Measurements from ENCODE around the gene CHAT. TPM values are rescaled to one million over a fixed set of nuclear protein-coding genes. Genes with fewer than 3 reads are reported as not detected.

CHAT gene
- total RNA-seq, 2 donors from 2014 or later: 0.40 TPM; not detected in 1

- Histone ChIP-seq H3K4me3 (no peak overlapping the region), H3K27ac (no peak overlapping the region), H3K4me1 (replicated peaks) (no peaks in the 10 kb centered on the region), H3K36me3 (no peaks in the 10 kb centered on the region), H3K27me3 (replicated peaks; ENCODE audit: insufficient read depth) (peaks cover 59% of the 10 kb centered on the region), H3K9me3 (no peaks in the 10 kb centered on the region)
- intact Hi-C loops (cut with DNase I): no loop called here
- DNase-seq (ENCODE audit: low spot score): no peak
- no peak for TF ChIP-seq POLR2AphosphoS5 (IDR thresholded peaks at IDR 0.05)
- TF ChIP-seq CTCF (IDR thresholded peaks at IDR 0.05): no peak
- no peak for TF ChIP-seq POLR2A (IDR thresholded peaks at IDR 0.05)
- WGBS: 7% methylated on average over 36 of the region's 49 CpGs
Measured at GRCh38 chr10:49614242-49615198, 683 bp downstream of the CHAT start.

GRCh38 chr10:49615213-49615612, 1.4 kb downstream of the CHAT start:
- DNase-seq (ENCODE audit: low spot score): no peak
- no peaks in the 10 kb centered on the region for H3K36me3 ChIP-seq
- peaks cover 52% of the 10 kb centered on the region for H3K27me3 ChIP-seq (replicated peaks; ENCODE audit: insufficient read depth)
- H3K9me3 ChIP-seq: no peaks in the 10 kb centered on the region
- TF ChIP-seq CTCF (IDR thresholded peaks at IDR 0.05) (no peak), POLR2AphosphoS5 (IDR thresholded peaks at IDR 0.05) (no peak), POLR2A (IDR thresholded peaks at IDR 0.05) (no peak)
- intact Hi-C loops (cut with DNase I): no loop called here
- WGBS: 62% methylated on average over 5 of the region's 5 CpGs
- H3K27ac ChIP-seq: no peak overlapping the region
- H3K4me3 ChIP-seq: no peak overlapping the region
- H3K4me1 ChIP-seq (replicated peaks): no peaks in the 10 kb centered on the region

- Histone ChIP-seq H3K27ac (no peak overlapping the region), H3K9me3 (no peaks in the 10 kb centered on the region), H3K36me3 (no peaks in the 10 kb centered on the region), H3K4me3 (no peak overlapping the region), H3K27me3 (replicated peaks; ENCODE audit: insufficient read depth) (peaks cover 47% of the 10 kb centered on the region), H3K4me1 (replicated peaks) (no peaks in the 10 kb centered on the region)
- WGBS: 67% methylated on average over 5 of the region's 5 CpGs
- no peak for DNase-seq (ENCODE audit: low spot score)
- intact Hi-C loops (cut with DNase I): no loop called here
- TF ChIP-seq CTCF (IDR thresholded peaks at IDR 0.05) (no peak), POLR2AphosphoS5 (IDR thresholded peaks at IDR 0.05) (no peak), POLR2A (IDR thresholded peaks at IDR 0.05) (no peak)
Measured at GRCh38 chr10:49615721-49616120, 1.9 kb downstream of the CHAT start.

- no peaks in the 10 kb centered on the region for H3K9me3 ChIP-seq
- DNase-seq (ENCODE audit: low spot score): no peak
- no peaks in the 10 kb centered on the region for H3K4me1 ChIP-seq (replicated peaks)
- H3K36me3 ChIP-seq: no peaks in the 10 kb centered on the region
- H3K4me3 ChIP-seq: no peak overlapping the region
- TF ChIP-seq POLR2AphosphoS5 (IDR thresholded peaks at IDR 0.05) (no peak), POLR2A (IDR thresholded peaks at IDR 0.05) (no peak)
- intact Hi-C loops (cut with DNase I): no loop called here
- WGBS: 72% methylated on average over 6 of the region's 6 CpGs
- H3K27me3 ChIP-seq (replicated peaks; ENCODE audit: insufficient read depth): peaks cover 38% of the 10 kb centered on the region
- H3K27ac ChIP-seq: no peak overlapping the region
Measured at GRCh38 chr10:49616421-49617101, 2.7 kb downstream of the CHAT start.

- Histone ChIP-seq H3K4me3 (no peak overlapping the region), H3K4me1 (replicated peaks) (no peaks in the 10 kb centered on the region), H3K27me3 (replicated peaks; ENCODE audit: insufficient read depth) (peaks cover 30% of the 10 kb centered on the region), H3K27ac (no peak overlapping the region), H3K9me3 (no peaks in the 10 kb centered on the region), H3K36me3 (no peaks in the 10 kb centered on the region)
- TF ChIP-seq CTCF (IDR thresholded peaks at IDR 0.05): no peak
- TF ChIP-seq POLR2AphosphoS5 (IDR thresholded peaks at IDR 0.05): no peak
- intact Hi-C loops (cut with DNase I): no loop called here
- DNase-seq (ENCODE audit: low spot score): no peak
- 56% methylated on average over 7 of the region's 7 CpGs for WGBS
Measured at GRCh38 chr10:49617121-49618020, 3.5 kb downstream of the CHAT start.
